IPS-20b (cell line): Measurements from ENCODE around the gene ALDH16A1.

Experiments used
- H3K27ac ChIP-seq: one replicate; pipeline ENCODE4 v1.5.1; 2013; ENCODE audit warnings: low read length
- H3K27me3 ChIP-seq: 2 replicates; pipeline ENCODE4 v1.6.1; 2013; ENCODE audit warnings: mild to moderate bottlenecking, low read length, inconsistent platforms; ENCODE audit not compliant: insufficient read depth
- H3K36me3 ChIP-seq: 2 replicates; pipeline ENCODE4 v1.6.1; 2013; ENCODE audit warnings: low read depth, mild to moderate bottlenecking, inconsistent platforms, low read length, moderate library complexity; ENCODE audit not compliant: insufficient read depth
- H3K4me1 ChIP-seq: 2 replicates; pipeline ENCODE4 v1.6.1; 2013; ENCODE audit warnings: mild to moderate bottlenecking, control low read depth, inconsistent platforms, low read length, moderate library complexity; ENCODE audit not compliant: insufficient read depth
- H3K4me3 ChIP-seq: 2 replicates; pipeline ENCODE4 v1.5.1; 2013; ENCODE audit warnings: mild to moderate bottlenecking, low read length, inconsistent platforms
- H3K9ac ChIP-seq: 2 replicates; pipeline ENCODE4 v1.6.1; 2013; ENCODE audit warnings: low read depth, mild to moderate bottlenecking, inconsistent platforms, low read length, moderate library complexity
- H3K9me3 ChIP-seq: 2 replicates; pipeline ENCODE4 v1.6.1; 2013; ENCODE audit warnings: mild to moderate bottlenecking, low read depth, low read length, inconsistent platforms; ENCODE audit not compliant: insufficient read depth

The ALDH16A1 gene

DNA sequence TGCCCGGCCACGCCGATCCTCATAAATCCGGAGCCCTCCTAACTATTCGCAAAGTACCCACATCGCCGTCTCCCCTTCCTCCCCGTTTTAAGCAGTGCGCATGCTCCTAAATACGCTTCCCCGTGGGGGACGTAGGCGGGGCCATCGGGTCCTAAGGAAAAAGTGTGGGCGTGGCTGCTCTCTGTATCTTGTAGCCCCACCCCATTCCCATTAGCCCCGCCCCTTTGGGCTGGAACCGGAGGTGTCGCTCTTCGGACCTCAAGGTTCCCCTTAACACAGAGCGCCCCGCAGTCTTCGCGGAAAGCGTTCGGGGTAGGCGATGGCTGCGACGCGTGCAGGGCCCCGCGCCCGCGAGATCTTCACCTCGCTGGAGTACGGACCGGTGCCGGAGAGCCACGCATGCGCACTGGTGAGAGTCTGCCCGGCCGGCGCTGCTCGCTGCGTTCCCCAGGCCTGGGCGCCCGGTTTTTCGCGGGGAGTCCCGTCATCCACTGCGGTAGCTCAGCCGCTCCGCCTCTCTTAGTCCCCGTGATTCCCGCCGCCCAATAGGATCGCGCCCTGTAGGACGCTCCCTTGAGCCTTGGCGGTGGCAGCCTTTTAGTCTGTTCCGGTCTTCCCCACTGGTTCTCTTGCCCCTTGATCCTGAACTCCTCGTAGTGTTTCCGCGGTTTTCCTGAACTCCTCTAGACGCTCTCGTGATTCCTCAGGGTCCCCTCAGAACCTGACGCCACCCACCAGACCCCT lies at the start of gene ALDH16A1:
Gene ALDH16A1, plus strand, starts transcription at position 213 of the 744 bp plus-strand sequence. Its CDS starts 107 bp downstream, at position 320.
- H3K36me3 ChIP-seq = peaks cover 32% of the 10 kb centered on the region
- H3K4me1 ChIP-seq = no peaks in the 10 kb centered on the region
- H3K9me3 ChIP-seq = no peaks in the 10 kb centered on the region
- H3K4me3 ChIP-seq = peak within 1 kb of the TSS; percentile 99
- H3K27me3 ChIP-seq = no peaks in the 10 kb centered on the region
- peak within 1 kb of the TSS; percentile 100 for H3K9ac ChIP-seq
- peak within 1 kb of the TSS; percentile 100 for H3K27ac ChIP-seq

GRCh38 chr19:49403404-49404187 lies 49.4 kb upstream of the ALDH16A1 start:
- Histone ChIP-seq H3K9ac (peak overlapping the region; percentile 81; the same call in 1 of the 2 replicates), H3K4me3 (peak overlapping the region; percentile 53), H3K27me3 (no peaks in the 10 kb centered on the region), H3K9me3 (no peaks in the 10 kb centered on the region), H3K36me3 (no peaks in the 10 kb centered on the region), H3K27ac (peak overlapping the region; percentile 75), H3K4me1 (peaks cover 12% of the 10 kb centered on the region)

GRCh38 chr19:49407079-49407478 lies 45.9 kb upstream of the ALDH16A1 start:
- Histone ChIP-seq H3K9ac (no peak overlapping the region), H3K36me3 (no peaks in the 10 kb centered on the region), H3K9me3 (no peaks in the 10 kb centered on the region), H3K27me3 (no peaks in the 10 kb centered on the region), H3K27ac (no peak overlapping the region), H3K4me3 (no peak overlapping the region), H3K4me1 (peaks cover 8% of the 10 kb centered on the region)

DNA sequence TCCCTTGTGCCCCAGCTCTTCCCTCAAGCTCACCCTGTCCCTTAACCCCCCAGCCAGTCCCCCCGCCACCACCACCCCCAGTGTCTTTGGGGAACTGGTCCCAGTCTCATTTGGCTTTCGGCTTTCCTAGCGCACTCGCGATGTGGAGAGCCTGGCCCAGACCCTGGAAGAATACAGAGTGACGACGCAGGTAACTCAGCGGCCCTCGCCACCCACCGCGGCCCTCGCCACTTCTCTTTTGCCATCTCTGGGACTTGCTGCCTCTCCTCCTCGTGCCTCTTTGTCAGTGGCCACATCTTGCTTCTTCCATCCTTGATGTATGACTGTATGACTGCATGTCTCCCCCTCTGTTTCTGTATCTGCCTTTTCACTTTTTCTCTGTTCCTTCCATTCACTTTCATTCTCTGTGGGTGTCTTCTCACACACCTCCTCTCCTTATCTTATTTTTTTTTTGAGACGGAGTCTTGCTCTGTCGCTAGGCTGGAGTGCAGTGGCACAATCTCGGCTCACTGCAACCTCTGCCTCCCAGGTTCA lies 45.5 kb upstream of the ALDH16A1 start:
- no peaks in the 10 kb centered on the region for H3K36me3 ChIP-seq
- no peaks in the 10 kb centered on the region for H3K27me3 ChIP-seq
- H3K4me1 ChIP-seq = peaks cover 8% of the 10 kb centered on the region
- H3K9me3 ChIP-seq = no peaks in the 10 kb centered on the region
- H3K27ac ChIP-seq = no peak overlapping the region
- H3K4me3 ChIP-seq = no peak overlapping the region
- H3K9ac ChIP-seq = no peak overlapping the region

DNA sequence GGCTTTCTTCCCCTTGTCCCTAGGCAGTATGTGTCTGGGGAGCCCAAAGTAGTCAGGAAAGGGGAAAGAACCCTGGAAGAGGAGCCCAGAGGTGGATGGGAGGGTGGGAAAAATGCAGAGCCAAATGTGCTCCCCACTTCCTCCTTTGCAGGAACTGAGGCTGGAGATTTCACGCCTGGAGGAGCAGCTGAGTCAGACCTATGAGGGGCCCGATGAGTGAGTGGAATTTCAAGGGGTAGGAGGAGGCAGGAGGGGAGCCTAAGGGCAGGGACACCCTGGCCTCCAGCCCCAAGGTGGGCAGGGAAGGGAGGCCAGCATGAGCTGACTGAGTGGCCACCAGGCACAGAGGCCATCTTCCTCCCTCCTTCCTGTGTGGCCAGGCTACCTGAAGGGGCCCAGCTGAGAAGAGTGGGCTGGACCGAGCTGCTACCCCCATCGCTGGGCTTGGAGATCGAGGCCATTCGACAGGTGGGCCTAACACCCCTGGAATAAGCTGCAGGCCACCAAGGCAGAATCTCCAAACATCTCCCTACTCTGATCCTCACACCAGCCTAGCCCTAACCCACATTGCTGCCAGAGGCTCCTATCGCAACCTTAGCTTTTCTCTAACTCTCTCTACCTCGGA lies 44.1 kb upstream of the ALDH16A1 start:
- Histone ChIP-seq H3K27me3 (no peaks in the 10 kb centered on the region), H3K27ac (no peak overlapping the region), H3K9me3 (no peaks in the 10 kb centered on the region), H3K4me1 (peaks cover 4% of the 10 kb centered on the region; the same call in 1 of the 2 replicates), H3K4me3 (no peak overlapping the region), H3K36me3 (no peaks in the 10 kb centered on the region), H3K9ac (no peak overlapping the region)

GRCh38 chr19:49409441-49410029 lies 43.5 kb upstream of the ALDH16A1 start:
- H3K4me3 ChIP-seq = no peak overlapping the region
- no peaks in the 10 kb centered on the region for H3K36me3 ChIP-seq
- no peaks in the 10 kb centered on the region for H3K27me3 ChIP-seq
- H3K4me1 ChIP-seq = no peaks in the 10 kb centered on the region; the same call in 1 of the 2 replicates
- H3K9me3 ChIP-seq = no peaks in the 10 kb centered on the region
- no peak overlapping the region for H3K27ac ChIP-seq
- no peak overlapping the region for H3K9ac ChIP-seq

DNA sequence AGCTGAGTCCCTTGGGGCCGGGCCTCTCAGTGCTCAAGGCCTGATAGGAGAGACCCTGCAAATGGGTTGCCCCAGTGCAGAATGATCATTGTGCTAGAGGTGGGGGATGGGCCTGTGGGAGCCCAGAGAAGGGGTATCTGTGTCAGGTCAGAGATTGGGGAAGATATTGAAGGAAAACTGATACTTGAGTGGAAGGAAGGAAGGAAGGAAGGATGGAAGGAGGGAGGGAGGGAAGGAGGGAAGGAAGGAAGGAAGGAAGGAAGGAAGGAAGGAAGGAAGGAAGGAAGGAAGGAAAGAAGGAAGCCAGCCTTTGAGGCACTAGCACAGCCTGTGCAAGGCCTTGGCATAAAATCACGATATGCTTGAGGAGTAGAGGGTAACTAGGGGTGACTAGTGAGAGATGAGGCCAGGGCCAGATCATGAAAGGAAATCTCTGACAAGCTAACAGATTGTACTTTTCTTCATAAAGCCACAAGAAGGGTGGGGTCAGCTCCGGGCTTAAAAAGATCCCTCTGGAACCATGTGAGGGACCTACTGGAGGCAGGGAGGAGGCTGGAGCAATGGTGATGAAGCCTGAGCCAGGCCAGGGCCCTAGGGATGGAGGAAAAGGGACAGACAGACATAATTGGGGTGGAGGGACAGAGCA lies 41.2 kb upstream of the ALDH16A1 start:
- no peaks in the 10 kb centered on the region for H3K27me3 ChIP-seq
- no peak overlapping the region for H3K4me3 ChIP-seq
- no peaks in the 10 kb centered on the region for H3K9me3 ChIP-seq
- no peak overlapping the region for H3K9ac ChIP-seq
- H3K27ac ChIP-seq = no peak overlapping the region
- no peaks in the 10 kb centered on the region for H3K4me1 ChIP-seq
- H3K36me3 ChIP-seq = no peaks in the 10 kb centered on the region

- no peaks in the 10 kb centered on the region for H3K4me1 ChIP-seq
- H3K9me3 ChIP-seq = no peaks in the 10 kb centered on the region
- H3K36me3 ChIP-seq = no peaks in the 10 kb centered on the region
- H3K27ac ChIP-seq = no peak overlapping the region
- peaks cover 6% of the 10 kb centered on the region; the same call in 1 of the 2 replicates for H3K27me3 ChIP-seq
- no peak overlapping the region for H3K9ac ChIP-seq
- no peak overlapping the region for H3K4me3 ChIP-seq
These were observed 39.7 kb upstream of the ALDH16A1 start for GRCh38 chr19:49413348-49413747.

GRCh38 chr19:49414256-49414655 lies 38.8 kb upstream of the ALDH16A1 start:
- Histone ChIP-seq H3K4me3 (no peak overlapping the region), H3K27me3 (peaks cover 15% of the 10 kb centered on the region; the same call in 1 of the 2 replicates), H3K9ac (no peak overlapping the region), H3K4me1 (no peaks in the 10 kb centered on the region), H3K27ac (no peak overlapping the region), H3K36me3 (no peaks in the 10 kb centered on the region), H3K9me3 (no peaks in the 10 kb centered on the region)

GRCh38 chr19:49415102-49415809 lies 37.8 kb upstream of the ALDH16A1 start:
- Histone ChIP-seq H3K9me3 (no peaks in the 10 kb centered on the region), H3K4me1 (no peaks in the 10 kb centered on the region), H3K4me3 (no peak overlapping the region), H3K27ac (no peak overlapping the region), H3K27me3 (peaks cover 21% of the 10 kb centered on the region), H3K9ac (no peak overlapping the region), H3K36me3 (no peaks in the 10 kb centered on the region)
